HepG2 (cell line): Measurements from ENCODE around the gene TBC1D24. TPM values are rescaled to one million over a fixed set of nuclear protein-coding genes. Genes with fewer than 3 reads are reported as not detected.

Source experiments
- AGO1 ChIP-seq: fragments of 200-400 bp; formaldehyde crosslinking; IDR thresholded peaks from 2 replicates; pipeline ENCODE4 v1.6.1; 2017; ENCODE audit warnings: mild to moderate bottlenecking, low read depth, low read length, moderate library complexity; ENCODE audit not compliant: poor library complexity, severe bottlenecking
- GABPA ChIP-seq, 2 experiments: IDR thresholded peaks; 2 replicates each; pipeline ENCODE4 v1.6.1; 2011 to 2016; ENCODE audit warnings: low read depth in 2 of 2, low read length in 1 of 2, missing biosample characterization in 1 of 2, missing genetic modification characterization in 1 of 2
- GZF1 ChIP-seq: sonication (generic); formaldehyde crosslinking; IDR thresholded peaks from 2 replicates; pipeline ENCODE4 v1.5.1; 2020; ENCODE audit warnings: mild to moderate bottlenecking, missing genetic modification reagents
- RFXAP ChIP-seq: sonication (generic); formaldehyde crosslinking; IDR thresholded peaks from 2 replicates; pipeline ENCODE4 v1.4.0; 2020; ENCODE audit warnings: missing genetic modification reagents, borderline replicate concordance
- XBP1 ChIP-seq: sonication (generic); formaldehyde crosslinking; IDR thresholded peaks from 2 replicates; pipeline ENCODE4 v1.5.0; 2020; ENCODE audit warnings: missing genetic modification reagents
- ZNF275 ChIP-seq: sonication (generic); formaldehyde crosslinking; IDR thresholded peaks from 2 replicates; pipeline ENCODE4 v1.8.0; 2022; ENCODE audit warnings: missing genetic modification reagents, mild to moderate bottlenecking, inconsistent platforms, borderline replicate concordance
- ZNF501 ChIP-seq: sonication (generic); formaldehyde crosslinking; IDR thresholded peaks from 2 replicates; pipeline ENCODE4 v1.5.1; 2020; ENCODE audit warnings: mild to moderate bottlenecking, moderate library complexity, missing genetic modification reagents
- polyA plus RNA-seq, 8 experiments: library from polyadenylated mRNA; depleted of rRNA in 3 of 8; stranded (reverse) in 7 of 8; unstranded in 1 of 8; fragments of >200 nt; fragmentation: Illumina TruSeq in 4 of 8; extraction: Trizol in 4 of 8; gene quantifications; 2 replicates each; pipeline versions ENCODE4 v1.2.1 to v1.2.3, GENCODE V29; 2011 to 2016; ENCODE audit warnings: low read depth in 4 of 8, missing spikeins in 1 of 8, mixed read lengths in 1 of 8; ENCODE audit not compliant: insufficient read depth in 1 of 8
- total RNA-seq, 5 experiments: library from RNA; depleted of rRNA; stranded (reverse); fragments of >200 nt; fragmentation: Illumina TruSeq; extraction: Trizol; gene quantifications; 2 replicates each; pipeline ENCODE4 v1.2.3, GENCODE V29; 2016; ENCODE audit warnings: low read depth in 1 of 5
- TF ChIP-seq, protein P1 (sequence below): sonication (generic); formaldehyde crosslinking; IDR thresholded peaks from 2 replicates; pipeline ENCODE4 v1.9.0; 2022; ENCODE audit warnings: missing genetic modification reagents, mild to moderate bottlenecking, borderline replicate concordance

Gene TBC1D24
- total and polyA plus RNA-seq, 2 of the 13 experiments (the other 11 are each of a cell fraction or from before 2014, with no cell fraction given), result 7.7 to 13.7 TPM

DNA sequence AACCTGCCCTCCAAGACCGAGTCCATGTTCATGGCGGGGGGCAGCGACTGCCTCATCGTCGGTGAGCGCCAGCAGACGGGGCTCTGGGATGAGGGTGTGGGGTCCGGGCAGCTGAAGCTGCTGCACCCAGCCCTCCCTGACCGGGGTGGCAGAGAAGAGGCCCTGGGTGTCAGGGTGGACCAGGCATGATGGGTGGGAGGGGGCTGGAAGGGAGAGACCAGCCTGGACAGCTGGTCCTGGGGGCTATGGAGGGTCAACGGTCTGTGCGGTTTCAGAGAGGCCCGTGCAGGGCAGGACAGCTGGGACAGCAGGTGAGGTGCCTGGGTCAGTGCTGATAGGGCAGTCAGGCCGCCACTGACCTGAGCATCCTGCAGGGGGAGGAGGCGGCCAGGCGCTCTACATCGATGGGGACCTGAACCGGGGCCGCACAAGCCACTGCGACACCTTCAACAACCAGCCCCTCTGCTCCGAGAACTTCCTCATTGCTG lies 25.5 kb downstream of the TBC1D24 start (continued):
- TF ChIP-seq, protein P1, sequence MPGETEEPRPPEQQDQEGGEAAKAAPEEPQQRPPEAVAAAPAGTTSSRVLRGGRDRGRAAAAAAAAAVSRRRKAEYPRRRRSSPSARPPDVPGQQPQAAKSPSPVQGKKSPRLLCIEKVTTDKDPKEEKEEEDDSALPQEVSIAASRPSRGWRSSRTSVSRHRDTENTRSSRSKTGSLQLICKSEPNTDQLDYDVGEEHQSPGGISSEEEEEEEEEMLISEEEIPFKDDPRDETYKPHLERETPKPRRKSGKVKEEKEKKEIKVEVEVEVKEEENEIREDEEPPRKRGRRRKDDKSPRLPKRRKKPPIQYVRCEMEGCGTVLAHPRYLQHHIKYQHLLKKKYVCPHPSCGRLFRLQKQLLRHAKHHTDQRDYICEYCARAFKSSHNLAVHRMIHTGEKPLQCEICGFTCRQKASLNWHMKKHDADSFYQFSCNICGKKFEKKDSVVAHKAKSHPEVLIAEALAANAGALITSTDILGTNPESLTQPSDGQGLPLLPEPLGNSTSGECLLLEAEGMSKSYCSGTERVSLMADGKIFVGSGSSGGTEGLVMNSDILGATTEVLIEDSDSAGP (CRISPR knock-in tag), result 0 out of 2 replicates have a peak, but pooled peaks have one; percentile 30
- no peak for TF ChIP-seq GZF1
- TF ChIP-seq ZNF501 (CRISPR knock-in tag), result 0 out of 2 replicates have a peak, but pooled peaks have one; percentile 20
- TF ChIP-seq GABPA (IDR thresholded peaks at IDR 0.05; ENCODE audit: low read depth, low read length), result no peak
- no peak for TF ChIP-seq GABPA (CRISPR knock-in tag; IDR thresholded peaks at IDR 0.05; ENCODE audit: low read depth)
- no peak for TF ChIP-seq XBP1 (CRISPR knock-in tag)
- no peak for TF ChIP-seq ZNF275 (CRISPR knock-in tag)
- TF ChIP-seq AGO1, result no peak
- TF ChIP-seq RFXAP (CRISPR knock-in tag), result no peak
